Ascending aorta (tissue), 2 donors: Measurements from ENCODE around the gene PIEZO2. TPM values are rescaled to one million over a fixed set of nuclear protein-coding genes. Genes with fewer than 3 reads are reported as not detected.

Experiments used
- DNase-seq, 2 donors: peaks; one replicate each; pipeline ENCODE4 v3.0.0-alpha.2; 2019; ENCODE audit warnings: low spot score in 2 of 2
- H3K27ac ChIP-seq, 2 donors: fragments of 200-600 bp; sonication (generic); one replicate each; pipeline ENCODE4 v1.5.1; 2016 to 2017; ENCODE audit warnings: mild to moderate bottlenecking in 1 of 2
- H3K27me3 ChIP-seq: fragments of 200-600 bp; sonication (generic); one replicate; pipeline ENCODE4 v1.5.1; 2017
- H3K36me3 ChIP-seq, 2 donors: fragments of 200-600 bp; sonication (generic); one replicate each; pipeline ENCODE4 v1.5.1; 2016
- H3K4me1 ChIP-seq, 2 donors: fragments of 200-600 bp; sonication (generic); one replicate each; pipeline ENCODE4 v1.5.1; 2016 to 2017; ENCODE audit warnings: mild to moderate bottlenecking in 1 of 2
- H3K4me3 ChIP-seq, 2 donors: fragments of 200-600 bp; sonication (generic); one replicate each; pipeline ENCODE4 v1.5.1; 2016 to 2017; ENCODE audit warnings: mild to moderate bottlenecking in 1 of 2
- H3K9me3 ChIP-seq, 2 donors: fragments of 200-600 bp; sonication (generic); one replicate each; pipeline ENCODE4 v1.5.1; 2016
- intact Hi-C: fragments of 100-400 bp; cut with DNase I; formaldehyde crosslinking; loops from one replicate; pipeline ENCODE4 v1.15.1; 2023
- total RNA-seq: library from RNA; depleted of rRNA; stranded (reverse); fragments of >200 nt; gene quantifications from one replicate; pipeline ENCODE4 v1.1.0, GENCODE V29; 2016
- TF ChIP-seq, protein P1 (sequence below), 3 experiments: fragments of 200-600 bp in 2 of 3; fragments of 450-650 bp in 1 of 3; sonication (generic) in 2 of 3; IDR thresholded peaks; one replicate each; pipeline ENCODE4 v1.5.1; 2016 to 2019; ENCODE audit warnings: antibody characterized with exemption in 3 of 3, mild to moderate bottlenecking in 1 of 3, moderate library complexity in 1 of 3

The PIEZO2 gene
- total RNA-seq, 1 donor from 2014 or later: 3.1 TPM

DNA sequence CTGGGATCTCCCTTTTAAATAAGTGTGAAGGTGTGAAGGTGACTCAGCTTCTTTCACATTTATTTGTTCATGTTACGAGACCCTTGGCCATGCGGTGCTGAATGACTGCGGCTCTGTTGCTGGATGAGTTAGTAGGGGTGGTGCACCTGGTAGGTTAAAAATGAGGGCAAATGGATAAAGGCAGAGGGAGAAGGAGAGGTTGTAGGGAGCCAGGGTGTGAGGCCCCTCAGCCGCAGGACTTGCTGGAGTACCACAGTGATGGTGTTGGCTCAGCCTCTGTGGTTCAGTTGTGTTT lies 459.4 kb downstream of the PIEZO2 start:
- intact Hi-C loops: no loop called here
- TF ChIP-seq, protein P1, sequence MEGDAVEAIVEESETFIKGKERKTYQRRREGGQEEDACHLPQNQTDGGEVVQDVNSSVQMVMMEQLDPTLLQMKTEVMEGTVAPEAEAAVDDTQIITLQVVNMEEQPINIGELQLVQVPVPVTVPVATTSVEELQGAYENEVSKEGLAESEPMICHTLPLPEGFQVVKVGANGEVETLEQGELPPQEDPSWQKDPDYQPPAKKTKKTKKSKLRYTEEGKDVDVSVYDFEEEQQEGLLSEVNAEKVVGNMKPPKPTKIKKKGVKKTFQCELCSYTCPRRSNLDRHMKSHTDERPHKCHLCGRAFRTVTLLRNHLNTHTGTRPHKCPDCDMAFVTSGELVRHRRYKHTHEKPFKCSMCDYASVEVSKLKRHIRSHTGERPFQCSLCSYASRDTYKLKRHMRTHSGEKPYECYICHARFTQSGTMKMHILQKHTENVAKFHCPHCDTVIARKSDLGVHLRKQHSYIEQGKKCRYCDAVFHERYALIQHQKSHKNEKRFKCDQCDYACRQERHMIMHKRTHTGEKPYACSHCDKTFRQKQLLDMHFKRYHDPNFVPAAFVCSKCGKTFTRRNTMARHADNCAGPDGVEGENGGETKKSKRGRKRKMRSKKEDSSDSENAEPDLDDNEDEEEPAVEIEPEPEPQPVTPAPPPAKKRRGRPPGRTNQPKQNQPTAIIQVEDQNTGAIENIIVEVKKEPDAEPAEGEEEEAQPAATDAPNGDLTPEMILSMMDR (IDR thresholded peaks at IDR 0.05): no peak
- no peaks in the 10 kb centered on the region for H3K36me3 ChIP-seq
- no peaks in the 10 kb centered on the region for H3K27me3 ChIP-seq
- DNase-seq: no peak
- H3K9me3 ChIP-seq: no peaks in the 10 kb centered on the region
- H3K27ac ChIP-seq: no peak overlapping the region
- H3K4me1 ChIP-seq: no peaks in the 10 kb centered on the region
- no peak overlapping the region for H3K4me3 ChIP-seq

DNA sequence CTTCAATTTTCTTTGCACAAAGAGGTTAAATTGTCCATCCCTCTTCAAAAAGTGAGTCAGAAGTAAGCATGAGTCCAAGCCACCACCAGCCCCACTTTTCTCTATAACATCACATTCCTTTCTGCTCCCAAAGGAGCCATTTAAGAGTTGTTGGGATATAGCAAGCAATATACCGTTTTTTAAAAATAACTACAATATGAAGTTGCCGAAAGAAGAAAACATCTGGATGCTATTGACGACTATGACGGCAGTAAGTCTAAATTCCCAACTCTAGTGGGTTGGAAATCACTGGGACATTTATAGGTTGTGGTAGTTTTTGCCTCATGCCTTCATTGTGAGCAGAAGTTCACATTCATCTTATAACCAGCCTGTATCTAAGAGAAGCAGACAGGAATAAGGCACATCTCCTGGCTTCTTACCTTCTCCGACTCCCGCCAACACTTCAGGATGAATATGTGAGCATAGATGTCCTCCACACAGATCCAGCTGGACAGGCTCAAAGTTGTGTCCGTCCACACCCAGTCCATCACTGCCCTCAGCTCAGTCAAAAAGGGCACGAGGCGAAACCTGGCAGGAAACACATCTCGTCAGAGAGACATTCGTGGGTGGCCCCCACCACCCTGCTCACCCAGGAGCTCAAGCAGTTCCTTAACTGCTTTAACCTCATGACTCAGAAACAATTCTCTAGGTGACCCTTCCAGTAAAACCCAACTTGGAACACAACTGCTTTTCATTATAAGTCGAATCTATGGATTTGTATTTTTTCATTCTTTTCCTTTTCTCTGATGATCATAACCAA lies 459.9 kb downstream of the PIEZO2 start:
- Histone ChIP-seq H3K9me3 (no peaks in the 10 kb centered on the region), H3K27me3 (no peaks in the 10 kb centered on the region), H3K36me3 (no peaks in the 10 kb centered on the region), H3K4me3 (no peak overlapping the region), H3K4me1 (no peaks in the 10 kb centered on the region), H3K27ac (no peak overlapping the region)
- TF ChIP-seq, protein P1 (IDR thresholded peaks at IDR 0.05): no peak
- no peak for DNase-seq
- intact Hi-C loops: no loop called here

- Histone ChIP-seq H3K27me3 (no peaks in the 10 kb centered on the region), H3K9me3 (no peaks in the 10 kb centered on the region), H3K4me3 (no peak overlapping the region), H3K27ac (no peak overlapping the region), H3K4me1 (no peaks in the 10 kb centered on the region), H3K36me3 (no peaks in the 10 kb centered on the region)
- TF ChIP-seq, protein P1 (IDR thresholded peaks at IDR 0.05): no peak
- no peak for DNase-seq
- intact Hi-C loops: no loop called here
Measured at GRCh38 chr18:10688766-10689165, 460.6 kb downstream of the PIEZO2 start.

GRCh38 chr18:10687161-10687925 lies 462.0 kb downstream of the PIEZO2 start:
- TF ChIP-seq, protein P1 (IDR thresholded peaks at IDR 0.05): no peak
- Histone ChIP-seq H3K27ac (no peak overlapping the region), H3K4me3 (no peak overlapping the region), H3K27me3 (no peaks in the 10 kb centered on the region), H3K4me1 (no peaks in the 10 kb centered on the region), H3K36me3 (no peaks in the 10 kb centered on the region), H3K9me3 (no peaks in the 10 kb centered on the region)
- intact Hi-C loops: no loop called here
- no peak for DNase-seq

DNA sequence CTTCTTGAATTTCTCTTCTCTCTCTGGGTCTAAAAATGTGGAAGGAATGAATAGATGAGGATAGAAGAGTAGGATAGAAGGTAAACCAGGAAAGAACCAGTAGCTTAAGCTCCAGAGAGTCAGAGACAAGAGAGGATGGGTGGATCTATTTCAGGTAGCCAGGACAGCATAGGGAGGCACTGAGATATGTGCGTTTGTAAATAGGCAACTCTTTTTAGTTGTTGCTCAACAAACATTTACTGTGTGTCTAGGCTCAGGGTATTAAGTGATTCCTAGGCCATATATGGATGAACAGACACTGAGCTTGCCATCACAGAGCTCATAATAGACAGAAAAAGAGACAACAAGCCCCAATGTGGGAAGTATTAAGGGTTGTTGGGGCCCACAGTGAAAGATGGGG lies 463.1 kb downstream of the PIEZO2 start:
- Histone ChIP-seq H3K4me1 (no peaks in the 10 kb centered on the region), H3K4me3 (no peak overlapping the region), H3K27ac (no peak overlapping the region), H3K27me3 (no peaks in the 10 kb centered on the region), H3K36me3 (no peaks in the 10 kb centered on the region), H3K9me3 (no peaks in the 10 kb centered on the region)
- TF ChIP-seq, protein P1 (IDR thresholded peaks at IDR 0.05): no peak
- intact Hi-C loops: no loop called here
- no peak for DNase-seq
